ENCODE results near the gene AGAP5. TPM values are rescaled to one million over a fixed set of nuclear protein-coding genes. Genes with fewer than 3 reads are reported as not detected.

The AGAP5 gene
- total and polyA plus RNA-seq, 9 of the 15 experiments (the other 6 are each of a cell fraction or from before 2014, with no cell fraction given): 0.32 to 7.5 (median 5.3) TPM

- Histone ChIP-seq H3K27me3 (ENCODE audit: control insufficient read depth in 2 of 2, insufficient read depth in 2 of 2, low read length in 2 of 2) (no peaks in the 10 kb centered on the region), H3K9ac (ENCODE audit: insufficient read depth in 1 of 2, low read depth in 2 of 2, low read length in 2 of 2) (peak overlapping the region in 1 of 2 experiments; percentile 77; a peak in 1 of 4 replicates), H4K20me1 (replicated peaks; ENCODE audit: control insufficient read depth, insufficient read depth, low read length) (no peaks in the 10 kb centered on the region; the same call in 1 of the 2 replicates), H3K4me3 (no peak overlapping the region), H3K27ac (ENCODE audit: extremely low read depth, low read depth, low read length) (no peak overlapping the region), H3K4me2 (ENCODE audit: insufficient read depth, low read length) (peak overlapping the region; percentile 53), H2AFZ (ENCODE audit: low read depth, low read length) (peak overlapping the region; percentile 78), H3K9me3 (replicated peaks; ENCODE audit: control insufficient read depth, insufficient read depth, low read depth, low read length) (no peaks in the 10 kb centered on the region), H3K9me1 (ENCODE audit: control insufficient read depth, insufficient read depth, low read length) (no peaks in the 10 kb centered on the region), H3K36me3 (ENCODE audit: control insufficient read depth, insufficient read depth, low read length) (no peaks in the 10 kb centered on the region), H3K79me2 (ENCODE audit: control insufficient read depth, insufficient read depth, low read length) (no peaks in the 10 kb centered on the region), H3K4me1 (replicated peaks in 1 of 2; ENCODE audit: control insufficient read depth in 2 of 2, insufficient read depth in 2 of 2, low read length in 2 of 2) (peaks cover 41 to 43% of the 10 kb centered on the region in 2 experiments)
- ChIA-PET CTCF (ENCODE audit: low intra/inter-chr PET ratio) (interaction anchor here (0.7 kb wide), 1 partner anchor 54 kb away, joined by 3 read pairs; no protein-coding TSS in a partner anchor), POLR2A (interaction anchor here (0.6 to 1.6 kb wide), 13 partner anchors 9 to 412 kb away, joined by 3 to 6 read pairs (median 3); partner anchors contain the start of gene MRPS16)
- peak; percentile 93 for FAIRE-seq
- WGBS (ENCODE audit: insufficient coverage, low coverage, missing lambda C conversion rate): 28% methylated on average over 4 of the region's 4 CpGs
- intact Hi-C loops (cut with micrococcal nuclease) (loop anchor here (10.0 kb wide), 1 partner anchor 244 kb away; no protein-coding TSS in a partner anchor), in situ Hi-C loops (cut with MboI) (no loop called here)
- no TSS peak for BruUV-seq (replicated peaks)
- DNase-seq (ENCODE audit: extremely low read depth in 1 of 4, low spot score in 3 of 4): peak; percentile 87 to 94 (median 90)
- ATAC-seq: peak; percentile 55
- TF ChIP-seq ZKSCAN8 (CRISPR knock-in tag; IDR thresholded peaks at IDR 0.05) (peak; percentile 45; the same call in 1 of the 2 replicates), SAP30 (IDR thresholded peaks at IDR 0.05; ENCODE audit: borderline replicate concordance, insufficient read depth, low read depth, low read length, poor library complexity, severe bottlenecking) (no peak), PTTG1 (tag; IDR thresholded peaks at IDR 0.05; ENCODE audit: low read depth) (no peak), ZNF175 (CRISPR knock-in tag; IDR thresholded peaks at IDR 0.05; ENCODE audit: low read depth) (peak; percentile 74; the same call in 1 of the 2 replicates), TGIF2 (CRISPR knock-in tag; IDR thresholded peaks at IDR 0.05) (no peak), EP300 (IDR thresholded peaks at IDR 0.05; ENCODE audit: low read length) (peak; percentile 86), SMAD4 (CRISPR knock-in tag; conservative IDR thresholded peaks at IDR 0.05) (peak; percentile 76), RAD51 (IDR thresholded peaks at IDR 0.05; ENCODE audit: borderline replicate concordance, low read depth) (no peak), HDAC1 (IDR thresholded peaks at IDR 0.05) (peak in 1 of 2 experiments; percentile 92; a peak in 2 of 4 replicates), TARDBP (IDR thresholded peaks at IDR 0.05) (peak; percentile 25; the same call in 1 of the 2 replicates), POLR2AphosphoS5 (IDR thresholded peaks at IDR 0.05; ENCODE audit: control insufficient read depth, insufficient read depth, low read depth, low read length) (peak; percentile 69; the same call in 1 of the 2 replicates), SMARCC2 (IDR thresholded peaks at IDR 0.05; ENCODE audit: low read depth) (peak; percentile 86), MTA2 (IDR thresholded peaks at IDR 0.05; ENCODE audit: low read depth) (peak; percentile 88), NRF1 (conservative IDR thresholded peaks at IDR 0.05 in 1 of 2, IDR thresholded peaks at IDR 0.05 in 1 of 2) (peak; percentile 8 to 29; a peak in 1 of 4 replicates)
- TF ChIP-seq, protein P1, sequence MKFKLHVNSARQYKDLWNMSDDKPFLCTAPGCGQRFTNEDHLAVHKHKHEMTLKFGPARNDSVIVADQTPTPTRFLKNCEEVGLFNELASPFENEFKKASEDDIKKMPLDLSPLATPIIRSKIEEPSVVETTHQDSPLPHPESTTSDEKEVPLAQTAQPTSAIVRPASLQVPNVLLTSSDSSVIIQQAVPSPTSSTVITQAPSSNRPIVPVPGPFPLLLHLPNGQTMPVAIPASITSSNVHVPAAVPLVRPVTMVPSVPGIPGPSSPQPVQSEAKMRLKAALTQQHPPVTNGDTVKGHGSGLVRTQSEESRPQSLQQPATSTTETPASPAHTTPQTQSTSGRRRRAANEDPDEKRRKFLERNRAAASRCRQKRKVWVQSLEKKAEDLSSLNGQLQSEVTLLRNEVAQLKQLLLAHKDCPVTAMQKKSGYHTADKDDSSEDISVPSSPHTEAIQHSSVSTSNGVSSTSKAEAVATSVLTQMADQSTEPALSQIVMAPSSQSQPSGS (CRISPR knock-in tag; IDR thresholded peaks at IDR 0.05): no peak
- TF ChIP-seq, protein P2, sequence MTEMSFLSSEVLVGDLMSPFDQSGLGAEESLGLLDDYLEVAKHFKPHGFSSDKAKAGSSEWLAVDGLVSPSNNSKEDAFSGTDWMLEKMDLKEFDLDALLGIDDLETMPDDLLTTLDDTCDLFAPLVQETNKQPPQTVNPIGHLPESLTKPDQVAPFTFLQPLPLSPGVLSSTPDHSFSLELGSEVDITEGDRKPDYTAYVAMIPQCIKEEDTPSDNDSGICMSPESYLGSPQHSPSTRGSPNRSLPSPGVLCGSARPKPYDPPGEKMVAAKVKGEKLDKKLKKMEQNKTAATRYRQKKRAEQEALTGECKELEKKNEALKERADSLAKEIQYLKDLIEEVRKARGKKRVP (CRISPR knock-in tag; IDR thresholded peaks at IDR 0.05): peak; percentile 51; the same call in 1 of the 2 replicates
Observed at GRCh38 chr10:73648975-73649829, 48.7 kb downstream of the AGAP5 start.
